T-helper 9 cell (primary cell): ENCODE measurements around the gene CELF2.

Source experiments
- DNase-seq: peaks from one replicate; pipeline ENCODE4 v3.0.0-alpha.2; 2020

Gene CELF2

GRCh38 chr10:11158080-11158479 lies 140.4 kb downstream of the CELF2 start:
- no peak for DNase-seq

GRCh38 chr10:11159543-11160215 lies 142.0 kb downstream of the CELF2 start:
- no peak for DNase-seq

- no peak for DNase-seq
Measured at GRCh38 chr10:11161096-11161495, 143.4 kb downstream of the CELF2 start.

GRCh38 chr10:11161910-11162309 lies 144.2 kb downstream of the CELF2 start:
- DNase-seq = no peak

- DNase-seq = peak; percentile 60
Measured at GRCh38 chr10:11162828-11163599, 145.3 kb downstream of the CELF2 start.

- DNase-seq = no peak
Measured at GRCh38 chr10:11163780-11164550, 146.3 kb downstream of the CELF2 start.

GRCh38 chr10:11164551-11164802 lies 146.8 kb downstream of the CELF2 start:
- no peak for DNase-seq

- peak; percentile 50 for DNase-seq
Measured at GRCh38 chr10:11164803-11165590, 147.3 kb downstream of the CELF2 start.

GRCh38 chr10:11165591-11166543 lies 148.2 kb downstream of the CELF2 start:
- peak; percentile 61 for DNase-seq

GRCh38 chr10:11166550-11166949 lies 148.9 kb downstream of the CELF2 start:
- no peak for DNase-seq

GRCh38 chr10:11167233-11167966 lies 149.7 kb downstream of the CELF2 start:
- no peak for DNase-seq

GRCh38 chr10:11168423-11169090 lies 150.9 kb downstream of the CELF2 start:
- DNase-seq = no peak

- DNase-seq = no peak
Measured at GRCh38 chr10:11169976-11170375, 152.3 kb downstream of the CELF2 start.

- DNase-seq = no peak
Measured at GRCh38 chr10:11170574-11170973, 152.9 kb downstream of the CELF2 start.

GRCh38 chr10:11170993-11171851 lies 153.6 kb downstream of the CELF2 start:
- no peak for DNase-seq

- DNase-seq = no peak
Measured at GRCh38 chr10:11173042-11173441, 155.4 kb downstream of the CELF2 start.

- no peak for DNase-seq
Measured at GRCh38 chr10:11175823-11176243, 158.2 kb downstream of the CELF2 start.

- DNase-seq = no peak
Measured at GRCh38 chr10:11176746-11177145, 159.1 kb downstream of the CELF2 start.

GRCh38 chr10:11177381-11177780 lies 159.7 kb downstream of the CELF2 start:
- no peak for DNase-seq
